SK-N-SH (cell line): ENCODE measurements around the gene GCNT3. TPM values are rescaled to one million over a fixed set of nuclear protein-coding genes. Genes with fewer than 3 reads are reported as not detected.

Experiments used
- CTCF ChIA-PET: fragments of 300-600, 350-600 bp; formaldehyde crosslinking; extraction: SDS; loops from one replicate; lab custom pipeline; 2021; lab: Yijun Ruan, JAX
- POLR2A ChIA-PET: fragments of 350-600 bp; sonication (Branson Sonifier 250); formaldehyde crosslinking; extraction: SDS; loops from one replicate; lab custom pipeline; 2020; ENCODE audit warnings: antibody characterized with exemption, inconsistent platforms; lab: Yijun Ruan, JAX
- DNase-seq: peaks from one replicate; pipeline ENCODE4 v3.0.0; 2012
- H2AFZ ChIP-seq: fragments of 200-600 bp; sonication (generic); 2 replicates; pipeline ENCODE4 v1.8.1; 2016; ENCODE audit warnings: antibody characterized with exemption, mild to moderate bottlenecking, low read depth
- H3F3A ChIP-seq: fragments of 200-600 bp; sonication (generic); replicated peaks from 2 replicates; pipeline ENCODE3; 2016; ENCODE audit warnings: antibody characterized with exemption, mild to moderate bottlenecking; ENCODE audit not compliant: insufficient read depth
- H3K27ac ChIP-seq, 2 experiments: fragments of 200-500 bp in 1 of 2; fragments of 200-600 bp in 1 of 2; sonication (Bioruptor generic) in 1 of 2; sonication (generic), shearing (Covaris generic) in 1 of 2; 2 replicates each; pipeline versions ENCODE4 v1.5.1 to v1.6.1; 2014 to 2016; ENCODE audit warnings: low read depth in 2 of 2, inconsistent platforms in 1 of 2, low read length in 1 of 2, mild to moderate bottlenecking in 1 of 2, mixed read lengths in 1 of 2
- H3K27me3 ChIP-seq: fragments of 200-600 bp; sonication (generic), shearing (Covaris generic); 2 replicates; pipeline ENCODE4 v1.6.1; 2016; ENCODE audit warnings: mixed run types; ENCODE audit not compliant: insufficient read depth
- H3K36me3 ChIP-seq, 2 experiments: fragments of 200-500 bp in 1 of 2; fragments of 200-600 bp in 1 of 2; sonication (Bioruptor generic) in 1 of 2; sonication (generic) in 1 of 2; replicated peaks in 1 of 2; 2 replicates each; pipeline versions ENCODE3 to v1.5.1; 2014 to 2016; ENCODE audit warnings: low read length in 1 of 2, mild to moderate bottlenecking in 1 of 2; ENCODE audit not compliant: insufficient read depth in 2 of 2, control insufficient read depth in 1 of 2
- H3K4me1 ChIP-seq, 2 experiments: fragments of 200-500 bp in 1 of 2; fragments of 200-600 bp in 1 of 2; sonication (Bioruptor generic) in 1 of 2; sonication (generic), shearing (Covaris generic) in 1 of 2; 2 replicates each; pipeline versions ENCODE4 v1.5.1 to v1.6.1; 2014 to 2016; ENCODE audit warnings: low read depth in 1 of 2, low read length in 1 of 2, mixed run types in 1 of 2; ENCODE audit not compliant: insufficient read depth in 2 of 2, control insufficient read depth in 1 of 2
- H3K4me2 ChIP-seq: fragments of 200-600 bp; sonication (generic), shearing (Covaris generic); 2 replicates; pipeline ENCODE4 v1.6.1; 2017; ENCODE audit warnings: mixed run types
- H3K4me3 ChIP-seq, 2 experiments: fragments of 200-500 bp in 1 of 2; fragments of 200-600 bp in 1 of 2; sonication (Bioruptor generic) in 1 of 2; sonication (generic), shearing (Covaris generic) in 1 of 2; 2 replicates each; pipeline versions ENCODE4 v1.5.1 to v1.8.1; 2014 to 2016; ENCODE audit warnings: low read depth in 2 of 2, inconsistent platforms in 1 of 2, low read length in 1 of 2, mild to moderate bottlenecking in 1 of 2, mixed read lengths in 1 of 2, moderate library complexity in 1 of 2
- H3K79me2 ChIP-seq: fragments of 200-600 bp; sonication (generic); 2 replicates; pipeline ENCODE4 v1.8.1; 2017; ENCODE audit warnings: mild to moderate bottlenecking; ENCODE audit not compliant: insufficient read depth
- H3K9ac ChIP-seq: fragments of 200-600 bp; sonication (generic); 2 replicates; pipeline ENCODE4 v1.6.1; 2017; ENCODE audit warnings: mixed run types
- H3K9me2 ChIP-seq: fragments of 200-600 bp; sonication (generic); 2 replicates; pipeline ENCODE4 v1.6.1; 2017; ENCODE audit warnings: mixed run types
- H3K9me3 ChIP-seq: fragments of 200-600 bp; sonication (generic); 2 replicates; pipeline ENCODE4 v1.6.1; 2017; ENCODE audit warnings: mixed run types, mild to moderate bottlenecking, moderate library complexity
- H4K20me1 ChIP-seq: fragments of 200-600 bp; sonication (generic); 2 replicates; pipeline ENCODE4 v1.6.1; 2017; ENCODE audit warnings: mild to moderate bottlenecking, mixed run types; ENCODE audit not compliant: insufficient read depth
- ELF1 ChIP-seq: IDR thresholded peaks from 2 replicates; pipeline ENCODE4 v1.4.0; 2012
- EZH2phosphoT487 ChIP-seq: fragments of 200-600 bp; sonication (generic); IDR thresholded peaks from 2 replicates; pipeline ENCODE4 v1.6.1; 2017; ENCODE audit warnings: low read depth, mixed run types, mild to moderate bottlenecking, antibody characterized with exemption, moderate library complexity, borderline replicate concordance
- FOXJ3 ChIP-seq: sonication (generic); formaldehyde crosslinking; IDR thresholded peaks from 2 replicates; pipeline ENCODE4 v1.5.1; 2020; ENCODE audit warnings: mild to moderate bottlenecking, missing genetic modification reagents
- MXI1 ChIP-seq: IDR thresholded peaks from 2 replicates; pipeline ENCODE4 v1.6.1; 2012; ENCODE audit warnings: mild to moderate bottlenecking, low read depth, low read length, improper control_type of control experiment
- POLR2AphosphoS5 ChIP-seq: IDR thresholded peaks from 2 replicates; pipeline ENCODE4 v1.6.1; 2012; ENCODE audit warnings: low read depth, low read length
- SIN3A ChIP-seq: IDR thresholded peaks from 2 replicates; pipeline ENCODE4 v1.6.1; 2012; ENCODE audit warnings: low read depth, mild to moderate bottlenecking, low read length, moderate library complexity, borderline replicate concordance
- SMC3 ChIP-seq: IDR thresholded peaks from 2 replicates; pipeline ENCODE4 v1.6.1; 2012; ENCODE audit warnings: low read depth, low read length, improper control_type of control experiment
- TAF1 ChIP-seq: IDR thresholded peaks from 2 replicates; pipeline ENCODE4 v1.6.1; 2012; ENCODE audit warnings: low read depth, mild to moderate bottlenecking, low read length, moderate library complexity, borderline replicate concordance
- YY1 ChIP-seq: IDR thresholded peaks from 2 replicates; pipeline ENCODE4 v1.4.0; 2012; ENCODE audit warnings: low read depth, mild to moderate bottlenecking
- WGBS: methylation state at CpG from one replicate; pipeline ENCODE4 v1.1.6; 2017; ENCODE audit warnings: low lambda C conversion rate; 5-methylcytosine and 5-hydroxymethylcytosine counted together
- polyA plus RNA-seq, 3 experiments: library from polyadenylated mRNA; depleted of rRNA; stranded (reverse); fragments of >200 nt; gene quantifications; 2 replicates each; pipeline ENCODE4 v1.2.3, GENCODE V29; 2012
- TF ChIP-seq, protein P1 (sequence below): IDR thresholded peaks from 2 replicates; pipeline ENCODE4 v1.6.1; 2012; ENCODE audit warnings: mild to moderate bottlenecking, low read depth, low read length, moderate library complexity
- TF ChIP-seq, protein P2 (sequence below): fragments of 150-350 bp; IDR thresholded peaks from 2 replicates; pipeline ENCODE4 v1.6.1; 2016; ENCODE audit warnings: mild to moderate bottlenecking, low read depth, low read length
- TF ChIP-seq, protein P3 (sequence below): IDR thresholded peaks from 2 replicates; pipeline ENCODE4; 2012

GCNT3 gene
- polyA plus RNA-seq, 1 of the 3 experiments (the other 2 are of a cell fraction), result not detected

DNA sequence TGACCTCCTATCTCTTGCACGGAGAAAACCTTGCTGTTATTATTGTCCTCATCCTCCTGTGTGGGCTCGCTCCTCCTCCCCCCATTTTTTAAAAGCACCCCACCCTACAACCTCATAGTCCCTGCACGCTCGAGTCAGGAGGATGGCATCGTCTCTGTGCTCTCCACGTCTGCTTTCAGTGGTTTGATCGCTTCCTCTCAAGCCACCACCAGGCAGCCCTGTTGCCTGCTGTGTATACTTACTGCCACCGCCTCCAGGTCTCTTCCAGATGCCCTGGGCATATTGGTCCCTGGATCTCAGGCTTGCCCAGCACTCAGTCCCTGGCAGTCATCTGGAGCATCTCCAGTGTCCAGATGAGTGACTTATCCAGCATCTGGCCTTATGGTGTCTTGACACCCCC, 42.1 kb upstream of the GCNT3 start:
- Histone ChIP-seq H3K9me3 (peaks cover 7% of the 10 kb centered on the region), H3K36me3 (no peaks in the 10 kb centered on the region), H3K9me2 (no peaks in the 10 kb centered on the region), H4K20me1 (no peaks in the 10 kb centered on the region), H3K79me2 (no peaks in the 10 kb centered on the region), H3K27ac (no peak overlapping the region), H3K9ac (no peak overlapping the region), H3K4me3 (no peak overlapping the region), H2AFZ (no peak overlapping the region)
- CTCF ChIA-PET, result no interaction called here
- DNase-seq, result no peak
- POLR2A ChIA-PET, result no interaction called here
- TF ChIP-seq, protein P1, sequence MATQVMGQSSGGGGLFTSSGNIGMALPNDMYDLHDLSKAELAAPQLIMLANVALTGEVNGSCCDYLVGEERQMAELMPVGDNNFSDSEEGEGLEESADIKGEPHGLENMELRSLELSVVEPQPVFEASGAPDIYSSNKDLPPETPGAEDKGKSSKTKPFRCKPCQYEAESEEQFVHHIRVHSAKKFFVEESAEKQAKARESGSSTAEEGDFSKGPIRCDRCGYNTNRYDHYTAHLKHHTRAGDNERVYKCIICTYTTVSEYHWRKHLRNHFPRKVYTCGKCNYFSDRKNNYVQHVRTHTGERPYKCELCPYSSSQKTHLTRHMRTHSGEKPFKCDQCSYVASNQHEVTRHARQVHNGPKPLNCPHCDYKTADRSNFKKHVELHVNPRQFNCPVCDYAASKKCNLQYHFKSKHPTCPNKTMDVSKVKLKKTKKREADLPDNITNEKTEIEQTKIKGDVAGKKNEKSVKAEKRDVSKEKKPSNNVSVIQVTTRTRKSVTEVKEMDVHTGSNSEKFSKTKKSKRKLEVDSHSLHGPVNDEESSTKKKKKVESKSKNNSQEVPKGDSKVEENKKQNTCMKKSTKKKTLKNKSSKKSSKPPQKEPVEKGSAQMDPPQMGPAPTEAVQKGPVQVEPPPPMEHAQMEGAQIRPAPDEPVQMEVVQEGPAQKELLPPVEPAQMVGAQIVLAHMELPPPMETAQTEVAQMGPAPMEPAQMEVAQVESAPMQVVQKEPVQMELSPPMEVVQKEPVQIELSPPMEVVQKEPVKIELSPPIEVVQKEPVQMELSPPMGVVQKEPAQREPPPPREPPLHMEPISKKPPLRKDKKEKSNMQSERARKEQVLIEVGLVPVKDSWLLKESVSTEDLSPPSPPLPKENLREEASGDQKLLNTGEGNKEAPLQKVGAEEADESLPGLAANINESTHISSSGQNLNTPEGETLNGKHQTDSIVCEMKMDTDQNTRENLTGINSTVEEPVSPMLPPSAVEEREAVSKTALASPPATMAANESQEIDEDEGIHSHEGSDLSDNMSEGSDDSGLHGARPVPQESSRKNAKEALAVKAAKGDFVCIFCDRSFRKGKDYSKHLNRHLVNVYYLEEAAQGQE, result no peak
- TF ChIP-seq SMC3 (no peak), FOXJ3 (no peak), POLR2AphosphoS5 (no peak), ELF1 (no peak), SIN3A (no peak), TAF1 (no peak), YY1 (no peak), EZH2phosphoT487 (no peak)
- TF ChIP-seq, protein P2, sequence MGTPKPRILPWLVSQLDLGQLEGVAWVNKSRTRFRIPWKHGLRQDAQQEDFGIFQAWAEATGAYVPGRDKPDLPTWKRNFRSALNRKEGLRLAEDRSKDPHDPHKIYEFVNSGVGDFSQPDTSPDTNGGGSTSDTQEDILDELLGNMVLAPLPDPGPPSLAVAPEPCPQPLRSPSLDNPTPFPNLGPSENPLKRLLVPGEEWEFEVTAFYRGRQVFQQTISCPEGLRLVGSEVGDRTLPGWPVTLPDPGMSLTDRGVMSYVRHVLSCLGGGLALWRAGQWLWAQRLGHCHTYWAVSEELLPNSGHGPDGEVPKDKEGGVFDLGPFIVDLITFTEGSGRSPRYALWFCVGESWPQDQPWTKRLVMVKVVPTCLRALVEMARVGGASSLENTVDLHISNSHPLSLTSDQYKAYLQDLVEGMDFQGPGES, result no peak
- TF ChIP-seq, protein P3, sequence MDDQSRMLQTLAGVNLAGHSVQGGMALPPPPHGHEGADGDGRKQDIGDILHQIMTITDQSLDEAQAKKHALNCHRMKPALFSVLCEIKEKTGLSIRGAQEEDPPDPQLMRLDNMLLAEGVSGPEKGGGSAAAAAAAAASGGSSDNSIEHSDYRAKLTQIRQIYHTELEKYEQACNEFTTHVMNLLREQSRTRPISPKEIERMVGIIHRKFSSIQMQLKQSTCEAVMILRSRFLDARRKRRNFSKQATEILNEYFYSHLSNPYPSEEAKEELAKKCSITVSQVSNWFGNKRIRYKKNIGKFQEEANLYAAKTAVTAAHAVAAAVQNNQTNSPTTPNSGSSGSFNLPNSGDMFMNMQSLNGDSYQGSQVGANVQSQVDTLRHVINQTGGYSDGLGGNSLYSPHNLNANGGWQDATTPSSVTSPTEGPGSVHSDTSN, result no peak
- TF ChIP-seq, all 33 proteins: peak for 0
- 70% methylated on average over 8 of the region's 8 CpGs for WGBS
- Histone ChIP-seq H3F3A (no peaks in the 10 kb centered on the region), H3K4me1 (no peaks in the 10 kb centered on the region), H3K4me2 (no peak overlapping the region), H3K27me3 (no peaks in the 10 kb centered on the region)

DNA sequence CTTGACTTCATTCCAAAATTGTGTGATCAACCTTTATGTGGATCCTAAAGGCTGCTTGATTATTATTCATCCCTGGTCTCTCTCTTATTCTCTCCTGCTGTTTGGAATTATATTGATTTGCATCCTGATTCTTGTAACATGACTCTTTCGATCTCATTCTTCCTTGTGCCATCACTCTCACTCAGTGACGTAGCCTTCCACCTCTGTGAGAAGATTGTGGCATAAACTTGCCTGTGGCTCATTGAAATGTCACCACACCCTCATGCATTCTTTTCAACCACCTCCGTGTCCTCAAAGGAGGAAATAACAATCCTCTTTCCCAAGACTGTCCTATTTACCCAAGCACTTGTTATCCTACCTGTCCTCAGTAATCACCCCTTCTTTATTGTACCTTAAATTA, 41.3 kb upstream of the GCNT3 start:
- Histone ChIP-seq H4K20me1 (no peaks in the 10 kb centered on the region), H3K9ac (no peak overlapping the region), H2AFZ (no peak overlapping the region), H3K4me1 (no peaks in the 10 kb centered on the region), H3K9me3 (peaks cover 5% of the 10 kb centered on the region), H3K79me2 (no peaks in the 10 kb centered on the region), H3K9me2 (no peaks in the 10 kb centered on the region), H3K27ac (no peak overlapping the region), H3F3A (no peaks in the 10 kb centered on the region), H3K4me2 (no peak overlapping the region), H3K36me3 (no peaks in the 10 kb centered on the region), H3K27me3 (no peaks in the 10 kb centered on the region), H3K4me3 (no peak overlapping the region)
- POLR2A ChIA-PET, result no interaction called here
- no peak for TF ChIP-seq MXI1
- CTCF ChIA-PET, result no interaction called here
- no peak for DNase-seq
- 40% methylated on average over 3 of the region's 3 CpGs for WGBS
